Measurements from ENCODE around the gene GCAT. TPM values are rescaled to one million over a fixed set of nuclear protein-coding genes. Genes with fewer than 3 reads are reported as not detected.

Gene GCAT
- total RNA-seq, 4 donors from 2014 or later, result 11.6 to 15.2 (median 12.3) TPM

- intact Hi-C loops (cut with DNase I), result no loop called here
These were observed 41.7 kb upstream of the GCAT start for GRCh38 chr22:37765953-37766576.

GRCh38 chr22:37768273-37768672, 39.5 kb upstream of the GCAT start:
- TF ChIP-seq POLR2A (IDR thresholded peaks at IDR 0.05; ENCODE audit: low read depth), result no peak
- TF ChIP-seq CTCF (IDR thresholded peaks at IDR 0.05), result peak in 1 of 3 experiments; percentile 4
- no peak for DNase-seq (ENCODE audit: extremely low spot score)
- H3K4me3 ChIP-seq, result no peak overlapping the region
- 100% methylated on average over 2 of the region's 3 CpGs for WGBS
- intact Hi-C loops (cut with DNase I), result no loop called here
- H3K36me3 ChIP-seq, result peaks cover 53 to 99% (median 95%) of the 10 kb centered on the region in 4 donors
- peaks cover 0 to 6% (median 5%) of the 10 kb centered on the region in 4 donors for H3K4me1 ChIP-seq
- H3K27me3 ChIP-seq, result no peaks in the 10 kb centered on the region
- no peak overlapping the region for H3K27ac ChIP-seq (replicated peaks in 1 of 4)
- H3K9me3 ChIP-seq, result no peaks in the 10 kb centered on the region

More at GRCh38 chr22:37765953-37766576, 41.7 kb upstream of the GCAT start:
- H3K4me1 ChIP-seq, result peaks cover 0 to 6% (median 5%) of the 10 kb centered on the region in 4 donors
- no peak overlapping the region for H3K4me3 ChIP-seq
- no peaks in the 10 kb centered on the region for H3K9me3 ChIP-seq
- H3K36me3 ChIP-seq, result peaks cover 37 to 99% (median 91%) of the 10 kb centered on the region in 4 donors
- H3K27ac ChIP-seq (replicated peaks in 1 of 4), result no peak overlapping the region
- 89% methylated on average over 7 of the region's 8 CpGs for WGBS
- TF ChIP-seq EP300 (IDR thresholded peaks at IDR 0.05) (no peak), POLR2A (IDR thresholded peaks at IDR 0.05; ENCODE audit: low read depth) (no peak), POLR2AphosphoS5 (IDR thresholded peaks at IDR 0.05) (no peak), CTCF (IDR thresholded peaks at IDR 0.05) (no peak)
- DNase-seq (ENCODE audit: extremely low spot score), result no peak
- H3K27me3 ChIP-seq, result no peaks in the 10 kb centered on the region

- Histone ChIP-seq H3K36me3 (peaks cover 46 to 99% (median 95%) of the 10 kb centered on the region in 4 donors), H3K9me3 (no peaks in the 10 kb centered on the region), H3K27me3 (no peaks in the 10 kb centered on the region), H3K27ac (replicated peaks in 1 of 4) (no peak overlapping the region), H3K4me3 (no peak overlapping the region), H3K4me1 (peaks cover 0 to 6% (median 5%) of the 10 kb centered on the region in 4 donors)
- WGBS, result 97% methylated on average over 11 of the region's 24 CpGs
- no peak for TF ChIP-seq CTCF (IDR thresholded peaks at IDR 0.05)
- no peak for TF ChIP-seq POLR2A (IDR thresholded peaks at IDR 0.05; ENCODE audit: low read depth)
- TF ChIP-seq POLR2AphosphoS5 (IDR thresholded peaks at IDR 0.05), result no peak
- no peak for TF ChIP-seq EP300 (IDR thresholded peaks at IDR 0.05)
- intact Hi-C loops (cut with DNase I), result no loop called here
- DNase-seq (ENCODE audit: extremely low spot score), result no peak
These were observed 38.7 kb upstream of the GCAT start for GRCh38 chr22:37769056-37769455.

- Histone ChIP-seq H3K36me3 (peaks cover 39 to 92% (median 88%) of the 10 kb centered on the region in 4 donors), H3K27ac (replicated peaks in 1 of 4) (no peak overlapping the region), H3K4me1 (no peaks in the 10 kb centered on the region), H3K27me3 (no peaks in the 10 kb centered on the region), H3K4me3 (no peak overlapping the region), H3K9me3 (no peaks in the 10 kb centered on the region)
- DNase-seq (ENCODE audit: extremely low spot score), result no peak
- TF ChIP-seq EP300 (IDR thresholded peaks at IDR 0.05) (no peak), POLR2AphosphoS5 (IDR thresholded peaks at IDR 0.05) (no peak), POLR2A (IDR thresholded peaks at IDR 0.05; ENCODE audit: low read depth) (no peak), CTCF (IDR thresholded peaks at IDR 0.05) (no peak)
- intact Hi-C loops (cut with DNase I), result no loop called here
- 73% methylated on average over 3 of the region's 4 CpGs for WGBS
These were observed 36.7 kb upstream of the GCAT start for GRCh38 chr22:37771081-37771480.

Data from esophagus muscularis mucosa (tissue), 4 donors.